ENCODE data around the gene LDB3. TPM values are rescaled to one million over a fixed set of nuclear protein-coding genes. Genes with fewer than 3 reads are reported as not detected.

The LDB3 gene
- total and polyA plus RNA-seq, 2 of the 8 experiments (the other 6 are each of a cell fraction or from before 2014, with no cell fraction given): 0.20 to 0.43 TPM

- TF ChIP-seq CTBP2 (IDR thresholded peaks at IDR 0.05; ENCODE audit: borderline replicate concordance, insufficient read depth, insufficient read length, low read length): no peak
- no peak for TF ChIP-seq BCL11A (IDR thresholded peaks at IDR 0.05; ENCODE audit: low read depth in 2 of 2, low read length in 2 of 2)
- no peak for TF ChIP-seq KDM4A (IDR thresholded peaks at IDR 0.05; ENCODE audit: low read depth, low read length, severe bottlenecking)
- no peak for TF ChIP-seq SIX5 (IDR thresholded peaks at IDR 0.05; ENCODE audit: low read depth, low read length)
- TF ChIP-seq SUZ12 (IDR thresholded peaks at IDR 0.05; ENCODE audit: low read length): no peak
- no peak for TF ChIP-seq YY1 (IDR thresholded peaks at IDR 0.05; ENCODE audit: low read depth, low read length)
- no peak for TF ChIP-seq SP2 (IDR thresholded peaks at IDR 0.05; ENCODE audit: low read length)
Measured at GRCh38 chr10:86687750-86688149, 19.4 kb downstream of the LDB3 start (continued).

Measured in H1 (cell line).